SK-N-SH (cell line): ENCODE results near the gene SCN3B. TPM values are rescaled to one million over a fixed set of nuclear protein-coding genes. Genes with fewer than 3 reads are reported as not detected.

ENCODE experiments used
- CTCF ChIA-PET: fragments of 300-600, 350-600 bp; formaldehyde crosslinking; extraction: SDS; loops from one replicate; lab custom pipeline; 2021; lab: Yijun Ruan, JAX
- POLR2A ChIA-PET: fragments of 350-600 bp; sonication (Branson Sonifier 250); formaldehyde crosslinking; extraction: SDS; loops from one replicate; lab custom pipeline; 2020; ENCODE audit warnings: antibody characterized with exemption, inconsistent platforms; lab: Yijun Ruan, JAX
- DNase-seq: peaks from one replicate; pipeline ENCODE4 v3.0.0; 2012
- H2AFZ ChIP-seq: fragments of 200-600 bp; sonication (generic); 2 replicates; pipeline ENCODE4 v1.8.1; 2016; ENCODE audit warnings: antibody characterized with exemption, mild to moderate bottlenecking, low read depth
- H3F3A ChIP-seq: fragments of 200-600 bp; sonication (generic); replicated peaks from 2 replicates; pipeline ENCODE3; 2016; ENCODE audit warnings: antibody characterized with exemption, mild to moderate bottlenecking; ENCODE audit not compliant: insufficient read depth
- H3K27ac ChIP-seq, 2 experiments: fragments of 200-500 bp in 1 of 2; fragments of 200-600 bp in 1 of 2; sonication (Bioruptor generic) in 1 of 2; sonication (generic), shearing (Covaris generic) in 1 of 2; 2 replicates each; pipeline versions ENCODE4 v1.5.1 to v1.6.1; 2014 to 2016; ENCODE audit warnings: low read depth in 2 of 2, inconsistent platforms in 1 of 2, low read length in 1 of 2, mild to moderate bottlenecking in 1 of 2, mixed read lengths in 1 of 2
- H3K27me3 ChIP-seq: fragments of 200-600 bp; sonication (generic), shearing (Covaris generic); 2 replicates; pipeline ENCODE4 v1.6.1; 2016; ENCODE audit warnings: mixed run types; ENCODE audit not compliant: insufficient read depth
- H3K36me3 ChIP-seq, 2 experiments: fragments of 200-500 bp in 1 of 2; fragments of 200-600 bp in 1 of 2; sonication (Bioruptor generic) in 1 of 2; sonication (generic) in 1 of 2; replicated peaks in 1 of 2; 2 replicates each; pipeline versions ENCODE3 to v1.5.1; 2014 to 2016; ENCODE audit warnings: low read length in 1 of 2, mild to moderate bottlenecking in 1 of 2; ENCODE audit not compliant: insufficient read depth in 2 of 2, control insufficient read depth in 1 of 2
- H3K4me1 ChIP-seq, 2 experiments: fragments of 200-500 bp in 1 of 2; fragments of 200-600 bp in 1 of 2; sonication (Bioruptor generic) in 1 of 2; sonication (generic), shearing (Covaris generic) in 1 of 2; 2 replicates each; pipeline versions ENCODE4 v1.5.1 to v1.6.1; 2014 to 2016; ENCODE audit warnings: low read depth in 1 of 2, low read length in 1 of 2, mixed run types in 1 of 2; ENCODE audit not compliant: insufficient read depth in 2 of 2, control insufficient read depth in 1 of 2
- H3K4me2 ChIP-seq: fragments of 200-600 bp; sonication (generic), shearing (Covaris generic); 2 replicates; pipeline ENCODE4 v1.6.1; 2017; ENCODE audit warnings: mixed run types
- H3K4me3 ChIP-seq, 2 experiments: fragments of 200-500 bp in 1 of 2; fragments of 200-600 bp in 1 of 2; sonication (Bioruptor generic) in 1 of 2; sonication (generic), shearing (Covaris generic) in 1 of 2; 2 replicates each; pipeline versions ENCODE4 v1.5.1 to v1.8.1; 2014 to 2016; ENCODE audit warnings: low read depth in 2 of 2, inconsistent platforms in 1 of 2, low read length in 1 of 2, mild to moderate bottlenecking in 1 of 2, mixed read lengths in 1 of 2, moderate library complexity in 1 of 2
- H3K79me2 ChIP-seq: fragments of 200-600 bp; sonication (generic); 2 replicates; pipeline ENCODE4 v1.8.1; 2017; ENCODE audit warnings: mild to moderate bottlenecking; ENCODE audit not compliant: insufficient read depth
- H3K9ac ChIP-seq: fragments of 200-600 bp; sonication (generic); 2 replicates; pipeline ENCODE4 v1.6.1; 2017; ENCODE audit warnings: mixed run types
- H3K9me2 ChIP-seq: fragments of 200-600 bp; sonication (generic); 2 replicates; pipeline ENCODE4 v1.6.1; 2017; ENCODE audit warnings: mixed run types
- H3K9me3 ChIP-seq: fragments of 200-600 bp; sonication (generic); 2 replicates; pipeline ENCODE4 v1.6.1; 2017; ENCODE audit warnings: mixed run types, mild to moderate bottlenecking, moderate library complexity
- H4K20me1 ChIP-seq: fragments of 200-600 bp; sonication (generic); 2 replicates; pipeline ENCODE4 v1.6.1; 2017; ENCODE audit warnings: mild to moderate bottlenecking, mixed run types; ENCODE audit not compliant: insufficient read depth
- ELF1 ChIP-seq: IDR thresholded peaks from 2 replicates; pipeline ENCODE4 v1.4.0; 2012
- FOSL2 ChIP-seq: IDR thresholded peaks from 2 replicates; pipeline ENCODE4 v1.4.0; 2012; ENCODE audit warnings: low read depth, mild to moderate bottlenecking, moderate library complexity, borderline replicate concordance
- FOXM1 ChIP-seq: IDR thresholded peaks from 2 replicates; pipeline ENCODE4 v1.4.0; 2012; ENCODE audit warnings: low read depth, mild to moderate bottlenecking
- GABPA ChIP-seq: IDR thresholded peaks from 2 replicates; pipeline ENCODE4 v1.4.0; 2012; ENCODE audit warnings: low read depth, mild to moderate bottlenecking
- GATA2 ChIP-seq: sonication (generic); formaldehyde crosslinking; IDR thresholded peaks from 2 replicates; pipeline ENCODE4 v1.5.0; 2020; ENCODE audit warnings: mild to moderate bottlenecking, missing genetic modification reagents
- IRF3 ChIP-seq: fragments of 150-350 bp; IDR thresholded peaks from 2 replicates; pipeline ENCODE4 v1.6.1; 2016; ENCODE audit warnings: mild to moderate bottlenecking, low read depth, low read length
- JUND ChIP-seq: IDR thresholded peaks from 2 replicates; pipeline ENCODE4 v1.4.0; 2012
- MEF2A ChIP-seq: IDR thresholded peaks from 2 replicates; pipeline ENCODE4 v1.4.0; 2012; ENCODE audit warnings: low read depth, borderline replicate concordance
- MXI1 ChIP-seq: IDR thresholded peaks from 2 replicates; pipeline ENCODE4 v1.6.1; 2012; ENCODE audit warnings: mild to moderate bottlenecking, low read depth, low read length, improper control_type of control experiment
- NRF1 ChIP-seq: IDR thresholded peaks from 2 replicates; pipeline ENCODE4 v1.6.1; 2012; ENCODE audit warnings: low read depth, mild to moderate bottlenecking, low read length
- POLR2AphosphoS5 ChIP-seq: IDR thresholded peaks from 2 replicates; pipeline ENCODE4 v1.6.1; 2012; ENCODE audit warnings: low read depth, low read length
- RFX5 ChIP-seq: IDR thresholded peaks from 2 replicates; pipeline ENCODE4 v1.6.1; 2012; ENCODE audit warnings: mild to moderate bottlenecking, improper control_type of control experiment, low read length
- RXRA ChIP-seq: IDR thresholded peaks from 2 replicates; pipeline ENCODE4 v1.4.0; 2012; ENCODE audit warnings: low read depth, mild to moderate bottlenecking, borderline replicate concordance
- SIN3A ChIP-seq: IDR thresholded peaks from 2 replicates; pipeline ENCODE4 v1.6.1; 2012; ENCODE audit warnings: low read depth, mild to moderate bottlenecking, low read length, moderate library complexity, borderline replicate concordance
- TAF1 ChIP-seq: IDR thresholded peaks from 2 replicates; pipeline ENCODE4 v1.6.1; 2012; ENCODE audit warnings: low read depth, mild to moderate bottlenecking, low read length, moderate library complexity, borderline replicate concordance
- TCF12 ChIP-seq: IDR thresholded peaks from 2 replicates; pipeline ENCODE4 v1.4.0; 2012
- USF1 ChIP-seq: IDR thresholded peaks from 2 replicates; pipeline ENCODE4 v1.4.0; 2012; ENCODE audit warnings: low read depth, borderline replicate concordance
- USF2 ChIP-seq: fragments of 150-350 bp; IDR thresholded peaks from 2 replicates; pipeline ENCODE4 v1.6.1; 2017; ENCODE audit warnings: antibody characterized with exemption, low read length, low read depth, borderline replicate concordance
- YY1 ChIP-seq: IDR thresholded peaks from 2 replicates; pipeline ENCODE4 v1.4.0; 2012; ENCODE audit warnings: low read depth, mild to moderate bottlenecking
- WGBS: methylation state at CpG from one replicate; pipeline ENCODE4 v1.1.6; 2017; ENCODE audit warnings: low lambda C conversion rate; 5-methylcytosine and 5-hydroxymethylcytosine counted together
- polyA plus RNA-seq, 3 experiments: library from polyadenylated mRNA; depleted of rRNA; stranded (reverse); fragments of >200 nt; gene quantifications; 2 replicates each; pipeline ENCODE4 v1.2.3, GENCODE V29; 2012

Gene SCN3B
- polyA plus RNA-seq, 1 of the 3 experiments (the other 2 are of a cell fraction) = 0.23 TPM

- CTCF ChIA-PET = interaction anchor here (1.3 to 2.6 kb wide), 5 partner anchors 16 to 114 kb away, joined by 3 to 17 read pairs (median 12); no protein-coding TSS in a partner anchor
- WGBS = 93% methylated on average over 2 of the region's 2 CpGs
- peaks cover 11% of the 10 kb centered on the region for H3F3A ChIP-seq
Observed at GRCh38 chr11:123624974-123625373, 29.4 kb downstream of the SCN3B start.

GRCh38 chr11:123622576-123622975, 31.8 kb downstream of the SCN3B start:
- Histone ChIP-seq H2AFZ (no peak overlapping the region), H3K27me3 (no peaks in the 10 kb centered on the region), H3K4me1 (no peaks in the 10 kb centered on the region), H3K79me2 (no peaks in the 10 kb centered on the region), H4K20me1 (no peaks in the 10 kb centered on the region), H3K9ac (no peak overlapping the region), H3K36me3 (peaks cover 0 to 10% of the 10 kb centered on the region in 2 experiments), H3K9me2 (no peaks in the 10 kb centered on the region), H3F3A (no peaks in the 10 kb centered on the region), H3K4me3 (no peak overlapping the region), H3K4me2 (no peak overlapping the region), H3K9me3 (no peaks in the 10 kb centered on the region), H3K27ac (no peak overlapping the region)
- DNase-seq = no peak
- ChIA-PET POLR2A (no interaction called here), CTCF (no interaction called here)
- TF ChIP-seq POLR2AphosphoS5 = no peak
- TF ChIP-seq YY1 = no peak
- TF ChIP-seq USF1 = no peak
- no peak for TF ChIP-seq GATA2 (CRISPR knock-in tag)
- TF ChIP-seq SIN3A = no peak
- TF ChIP-seq IRF3 = no peak
- TF ChIP-seq RXRA = no peak
- TF ChIP-seq ELF1 = no peak
- no peak for TF ChIP-seq TAF1
- TF ChIP-seq USF2 = no peak
- no peak for TF ChIP-seq MXI1
- TF ChIP-seq GABPA = no peak
- TF ChIP-seq JUND = no peak
- no peak for TF ChIP-seq FOSL2
- TF ChIP-seq FOXM1 = no peak
- 93% methylated on average over 9 of the region's 9 CpGs for WGBS

More at GRCh38 chr11:123624974-123625373, 29.4 kb downstream of the SCN3B start:
- Histone ChIP-seq H3K4me2 (no peak overlapping the region), H3K4me1 (peaks cover 4 to 11% of the 10 kb centered on the region in 2 experiments; a peak in 2 of 4 replicates), H3K9me2 (no peaks in the 10 kb centered on the region), H3K9ac (no peak overlapping the region), H3K4me3 (no peak overlapping the region), H3K27ac (no peak overlapping the region), H4K20me1 (no peaks in the 10 kb centered on the region), H3K27me3 (no peaks in the 10 kb centered on the region), H3K79me2 (no peaks in the 10 kb centered on the region), H3K9me3 (no peaks in the 10 kb centered on the region), H2AFZ (no peak overlapping the region), H3K36me3 (peaks cover 0 to 10% of the 10 kb centered on the region in 2 experiments)
- no peak for DNase-seq
- no peak for TF ChIP-seq USF1
- TF ChIP-seq MEF2A = no peak
- no peak for TF ChIP-seq RFX5
- TF ChIP-seq GATA2 (CRISPR knock-in tag) = no peak
- TF ChIP-seq ELF1 = no peak
- TF ChIP-seq NRF1 = no peak
- TF ChIP-seq TCF12 = no peak
- POLR2A ChIA-PET = no interaction called here
